CD4-positive, alpha-beta memory T cell (primary cell): ENCODE results near the gene ATP11A. TPM values are rescaled to one million over a fixed set of nuclear protein-coding genes. Genes with fewer than 3 reads are reported as not detected.
"Not testable (repeated sequence)": the region's sequence is repeated elsewhere in the genome, so short reads cannot be mapped to it uniquely, and the experiment has no call there.

Experiments
- CTCF ChIA-PET: fragments of 350-600 bp; sonication (Branson Sonifier 250); formaldehyde crosslinking; loops from one replicate; lab custom pipeline; 2021; ENCODE audit warnings: inconsistent platforms; ENCODE audit not compliant: partially characterized antibody; lab: Charles Lee
- POLR2A ChIA-PET: fragments of 350-600 bp; sonication (Branson Sonifier 250); formaldehyde crosslinking; loops from one replicate; lab custom pipeline; 2021; ENCODE audit not compliant: partially characterized antibody; lab: Charles Lee
- DNase-seq, 5 donors: peaks; one replicate each; pipeline versions ENCODE4 v3.0.0 to v3.0.0-alpha.2; 2020 to 2022; ENCODE audit warnings: mixed read lengths in 1 of 5
- H3K27ac ChIP-seq: one replicate; pipeline ENCODE4 v1.7.0; 2013; ENCODE audit warnings: low read depth, low read length
- H3K27me3 ChIP-seq: 2 replicates; pipeline ENCODE4 v1.7.0; 2013; ENCODE audit warnings: mild to moderate bottlenecking, low read length, moderate library complexity; ENCODE audit not compliant: insufficient read depth
- H3K36me3 ChIP-seq: 2 replicates; pipeline ENCODE4 v1.7.0; 2013; ENCODE audit warnings: mild to moderate bottlenecking, low read length, moderate library complexity; ENCODE audit not compliant: insufficient read depth
- H3K4me1 ChIP-seq: 2 replicates; pipeline ENCODE4 v1.7.0; 2013; ENCODE audit warnings: mild to moderate bottlenecking, low read length, moderate library complexity; ENCODE audit not compliant: insufficient read depth
- H3K4me3 ChIP-seq, 2 donors: one replicate each; pipeline ENCODE4 v1.7.0; 2013; ENCODE audit warnings: low read length in 2 of 2, mild to moderate bottlenecking in 1 of 2
- H3K9me3 ChIP-seq, 2 donors: one replicate each; pipeline ENCODE4 v1.7.0; 2013; ENCODE audit warnings: low read length in 2 of 2, control low read depth in 1 of 2; ENCODE audit not compliant: control insufficient read depth in 1 of 2
- H3K27ac Mint-ChIP-seq, 7 donors: one replicate each; pipeline ENCODE4 v1.8.0; 2020 to 2021; ENCODE audit warnings: mixed read lengths in 7 of 7, mild to moderate bottlenecking in 6 of 7, inconsistent platforms in 3 of 7, moderate library complexity in 3 of 7
- H3K27me3 Mint-ChIP-seq, 2 donors: one replicate each; pipeline ENCODE4 v1.8.0; 2020 to 2021; ENCODE audit warnings: mixed read lengths in 2 of 2
- H3K36me3 Mint-ChIP-seq, 2 donors: one replicate each; pipeline ENCODE4 v1.8.0; 2020 to 2021; ENCODE audit warnings: mixed read lengths in 2 of 2, inconsistent platforms in 1 of 2, mild to moderate bottlenecking in 1 of 2
- H3K4me1 Mint-ChIP-seq, 4 donors: one replicate each; pipeline ENCODE4 v1.8.0; 2020 to 2021; ENCODE audit warnings: mixed read lengths in 4 of 4, mild to moderate bottlenecking in 1 of 4
- H3K4me3 Mint-ChIP-seq, 8 donors: one replicate each; pipeline ENCODE4 v1.8.0; 2020 to 2021; ENCODE audit warnings: mixed read lengths in 8 of 8, mild to moderate bottlenecking in 7 of 8, moderate library complexity in 6 of 8, inconsistent platforms in 3 of 8
- H3K9me3 Mint-ChIP-seq, 8 donors: one replicate each; pipeline ENCODE4 v1.8.0; 2020 to 2021; ENCODE audit warnings: mixed read lengths in 8 of 8, mild to moderate bottlenecking in 5 of 8, inconsistent platforms in 3 of 8, moderate library complexity in 1 of 8
- intact Hi-C: fragments of 100-400 bp; cut with micrococcal nuclease; formaldehyde crosslinking; loops from one replicate; pipeline ENCODE4 v1.15.1; 2023
- polyA plus RNA-seq, 2 donors: library from polyadenylated mRNA; unstranded; fragments of 300-500 nt; fragmentation: Illumina TruSeq; gene quantifications; one replicate each; pipeline ENCODE4 v1.2.3, GENCODE V29; 2021
- total RNA-seq, 2 experiments: library from RNA; stranded (reverse); gene quantifications; one replicate each; pipeline ENCODE4 v1.2.3, GENCODE V29; 2021

Gene ATP11A
- total and polyA plus RNA-seq, 4 experiments from 2014 or later: 1.1 to 50.5 (median 30.7) TPM

DNA sequence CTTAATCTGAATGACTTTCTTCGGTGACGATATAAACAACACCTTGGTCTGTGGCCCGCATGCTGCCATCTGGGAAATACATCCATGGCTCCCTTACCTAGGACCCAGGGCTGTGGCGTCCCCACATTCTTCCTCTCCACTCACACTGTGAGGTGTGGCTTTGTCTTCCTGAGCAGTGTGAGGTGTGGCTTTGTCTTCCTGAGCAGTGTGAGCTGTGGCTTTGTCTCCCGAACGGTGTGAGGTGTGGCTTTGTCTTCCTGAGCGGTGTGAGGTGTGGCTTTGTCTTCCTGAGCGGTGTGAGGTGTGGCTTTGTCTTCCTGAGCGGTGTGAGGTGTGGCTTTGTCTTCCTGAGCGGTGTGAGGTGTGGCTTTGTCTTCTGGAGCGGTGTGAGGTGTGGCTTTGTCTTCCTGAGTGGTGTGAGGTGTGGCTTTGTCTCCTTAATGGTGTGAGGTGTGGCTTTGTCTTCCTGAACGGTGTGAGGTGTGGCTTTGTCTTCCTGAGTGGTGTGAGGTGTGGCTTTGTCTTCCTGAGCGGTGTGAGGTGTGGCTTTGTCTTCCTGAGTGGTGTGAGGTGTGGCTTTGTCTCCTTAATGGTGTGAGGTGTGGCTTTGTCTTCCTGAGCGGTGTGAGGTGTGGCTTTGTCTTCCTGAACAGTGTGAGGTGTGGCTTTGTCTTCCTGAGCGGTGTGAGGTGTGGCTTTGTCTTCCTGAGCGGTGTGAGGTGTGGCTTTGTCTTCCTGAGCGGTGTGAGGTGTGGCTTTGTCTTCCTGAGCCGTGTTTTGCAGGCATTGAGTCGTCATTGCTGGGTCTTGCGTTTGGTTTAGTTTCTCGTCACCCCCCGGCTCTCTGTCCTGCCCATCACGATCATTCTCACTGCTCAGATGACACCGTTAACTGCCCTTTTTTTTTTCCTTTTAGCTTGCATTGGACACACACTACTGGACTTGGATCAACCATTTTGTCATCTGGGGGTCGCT, 183.1 kb downstream of the ATP11A start:
- Histone ChIP-seq H3K4me1 (peaks cover 15% of the 10 kb centered on the region), H3K27ac (peak overlapping the region; percentile 46)
- peak overlapping the region; percentile 87 to 94 (median 92) for H3K27ac Mint-ChIP-seq
- H3K36me3 ChIP-seq, H3K27me3 Mint-ChIP-seq, POLR2A ChIA-PET, intact Hi-C loops, H3K9me3 ChIP-seq, H3K4me3 ChIP-seq, CTCF ChIA-PET, H3K27me3 ChIP-seq: not testable (repeated sequence)
- H3K4me1 Mint-ChIP-seq: peaks cover 13 to 33% (median 20%) of the 10 kb centered on the region in 4 donors
- peak; percentile 29 to 68 (median 52) for DNase-seq
- H3K9me3 Mint-ChIP-seq: peaks cover 5 to 23% (median 16%) of the 10 kb centered on the region in 8 donors
- H3K4me3 Mint-ChIP-seq: peak overlapping the region in 5 of 8 donors; percentile 53 to 68 (median 63)
- H3K36me3 Mint-ChIP-seq: peaks cover 25 to 40% of the 10 kb centered on the region in 2 donors

GRCh38 chr13:112873851-112874750, 184.3 kb downstream of the ATP11A start:
- ChIA-PET POLR2A (no interaction called here), CTCF (interaction anchor here (1.0 to 2.1 kb wide), 2 partner anchors 234 to 267 kb away, joined by 3 to 8 read pairs; no protein-coding TSS in a partner anchor)
- intact Hi-C loops: no loop called here
- Histone ChIP-seq H3K36me3 (peaks cover 17% of the 10 kb centered on the region), H3K27ac (no peak overlapping the region), H3K27me3 (no peaks in the 10 kb centered on the region), H3K4me3 (no peak overlapping the region), H3K4me1 (peaks cover 15% of the 10 kb centered on the region), H3K9me3 (peaks cover 0 to 7% of the 10 kb centered on the region in 2 donors)
- H3K36me3 Mint-ChIP-seq: peaks cover 26 to 39% of the 10 kb centered on the region in 2 donors
- no peaks in the 10 kb centered on the region for H3K27me3 Mint-ChIP-seq
- peaks cover 5 to 23% (median 16%) of the 10 kb centered on the region in 8 donors for H3K9me3 Mint-ChIP-seq
- H3K27ac Mint-ChIP-seq: peak overlapping the region; percentile 87 to 94 (median 92)
- H3K4me1 Mint-ChIP-seq: peaks cover 13 to 33% (median 20%) of the 10 kb centered on the region in 4 donors
- peak in 1 of 5 donors; percentile 57 for DNase-seq
- peak overlapping the region in 3 of 8 donors; percentile 53 to 68 (median 65) for H3K4me3 Mint-ChIP-seq

GRCh38 chr13:112874751-112875300, 185.0 kb downstream of the ATP11A start:
- Mint-ChIP-seq H3K27ac (peak overlapping the region in 5 of 7 donors; percentile 59 to 80 (median 77)), H3K36me3 (peaks cover 30 to 42% of the 10 kb centered on the region in 2 donors), H3K27me3 (no peaks in the 10 kb centered on the region), H3K4me1 (peaks cover 13 to 33% (median 20%) of the 10 kb centered on the region in 4 donors), H3K9me3 (peaks cover 5 to 23% (median 16%) of the 10 kb centered on the region in 8 donors), H3K4me3 (peak overlapping the region in 1 of 8 donors; percentile 53)
- Histone ChIP-seq H3K4me1 (peaks cover 15% of the 10 kb centered on the region), H3K4me3 (no peak overlapping the region), H3K27ac (no peak overlapping the region), H3K36me3 (peaks cover 17% of the 10 kb centered on the region), H3K9me3 (peaks cover 0 to 7% of the 10 kb centered on the region in 2 donors), H3K27me3 (no peaks in the 10 kb centered on the region)
- CTCF ChIA-PET: interaction anchor here (1.0 to 2.1 kb wide), 2 partner anchors 234 to 268 kb away, joined by 3 to 8 read pairs; no protein-coding TSS in a partner anchor
- POLR2A ChIA-PET: no interaction called here
- DNase-seq: no peak
- intact Hi-C loops: no loop called here

DNA sequence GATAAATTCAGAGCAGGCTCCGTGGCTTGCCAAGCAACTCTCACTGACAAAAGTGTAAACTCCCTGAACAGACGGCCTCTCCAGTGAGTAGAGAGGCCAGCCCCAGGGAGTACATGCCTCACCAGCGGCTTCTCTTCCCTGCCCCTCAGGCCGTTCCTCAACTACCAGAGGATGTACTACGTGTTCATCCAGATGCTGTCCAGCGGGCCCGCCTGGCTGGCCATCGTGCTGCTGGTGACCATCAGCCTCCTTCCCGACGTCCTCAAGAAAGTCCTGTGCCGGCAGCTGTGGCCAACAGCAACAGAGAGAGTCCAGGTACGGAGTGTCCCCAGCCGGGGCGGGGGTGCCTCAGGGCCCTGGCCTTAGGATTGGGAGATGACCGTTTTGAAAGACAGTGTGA, 185.8 kb downstream of the ATP11A start:
- no peak overlapping the region for H3K27ac ChIP-seq
- CTCF ChIA-PET: interaction anchor here (2.1 kb wide), 1 partner anchor 235 kb away, joined by 8 read pairs; no protein-coding TSS in a partner anchor
- Mint-ChIP-seq H3K4me1 (peaks cover 13 to 33% (median 20%) of the 10 kb centered on the region in 4 donors), H3K9me3 (peaks cover 5 to 23% (median 16%) of the 10 kb centered on the region in 8 donors), H3K36me3 (peaks cover 37 to 47% of the 10 kb centered on the region in 2 donors), H3K4me3 (peak overlapping the region in 1 of 8 donors; percentile 25), H3K27me3 (no peaks in the 10 kb centered on the region), H3K27ac (peak overlapping the region in 1 of 7 donors; percentile 77)
- intact Hi-C loops: no loop called here
- H3K9me3 ChIP-seq: peaks cover 0 to 7% of the 10 kb centered on the region in 2 donors
- H3K36me3 ChIP-seq: peaks cover 21% of the 10 kb centered on the region
- POLR2A ChIA-PET: no interaction called here
- peaks cover 15% of the 10 kb centered on the region for H3K4me1 ChIP-seq
- H3K4me3 ChIP-seq: no peak overlapping the region
- H3K27me3 ChIP-seq: no peaks in the 10 kb centered on the region
- no peak for DNase-seq

DNA sequence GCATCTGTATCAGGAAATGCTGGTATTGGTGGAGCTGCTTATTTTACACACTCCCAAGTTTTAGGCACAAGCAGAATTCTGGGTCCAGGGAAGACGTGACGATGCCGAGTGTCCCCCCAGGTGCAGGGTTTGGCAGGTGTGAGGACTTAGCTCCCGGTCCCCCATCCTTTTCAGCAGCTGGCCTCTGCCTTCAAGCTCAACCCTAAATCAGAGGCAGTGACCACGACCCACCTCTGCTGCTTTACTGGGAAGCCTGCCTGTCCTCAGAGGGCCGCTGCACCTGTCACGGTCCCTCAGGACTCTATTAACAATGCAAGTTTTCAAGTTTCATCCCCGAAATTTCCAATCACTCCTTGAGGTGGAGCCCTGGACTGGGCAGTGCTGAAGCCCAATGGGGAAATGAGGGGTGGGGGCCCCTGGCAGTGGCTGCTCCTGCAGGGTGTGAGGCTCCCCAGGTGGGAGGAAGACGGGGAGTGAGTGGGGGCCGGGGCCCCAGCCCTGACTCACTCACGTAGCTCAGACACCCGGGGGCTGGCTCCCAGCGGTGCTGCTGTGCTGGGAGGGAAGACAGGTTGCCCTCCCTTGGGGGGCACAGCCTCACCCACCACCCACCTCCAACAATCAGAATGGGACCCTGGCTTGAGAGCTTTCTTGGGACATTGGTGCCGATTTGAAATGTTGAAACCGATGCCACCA, 186.6 kb downstream of the ATP11A start:
- no peaks in the 10 kb centered on the region for H3K27me3 ChIP-seq
- H3K36me3 ChIP-seq: peaks cover 24% of the 10 kb centered on the region
- intact Hi-C loops: no loop called here
- peaks cover 15% of the 10 kb centered on the region for H3K4me1 ChIP-seq
- CTCF ChIA-PET: no interaction called here
- Mint-ChIP-seq H3K4me1 (peaks cover 13 to 26% (median 17%) of the 10 kb centered on the region in 4 donors), H3K27me3 (no peaks in the 10 kb centered on the region), H3K27ac (no peak overlapping the region), H3K4me3 (no peak overlapping the region), H3K36me3 (peaks cover 35 to 45% of the 10 kb centered on the region in 2 donors), H3K9me3 (peaks cover 5 to 23% (median 16%) of the 10 kb centered on the region in 8 donors)
- DNase-seq: no peak
- peaks cover 0 to 7% of the 10 kb centered on the region in 2 donors for H3K9me3 ChIP-seq
- POLR2A ChIA-PET: no interaction called here
- H3K27ac ChIP-seq: no peak overlapping the region
- H3K4me3 ChIP-seq: no peak overlapping the region

- Histone ChIP-seq H3K4me1 (peaks cover 15% of the 10 kb centered on the region), H3K4me3 (no peak overlapping the region), H3K27me3 (no peaks in the 10 kb centered on the region), H3K36me3 (peaks cover 26% of the 10 kb centered on the region), H3K9me3 (peaks cover 0 to 7% of the 10 kb centered on the region in 2 donors), H3K27ac (no peak overlapping the region)
- Mint-ChIP-seq H3K36me3 (peaks cover 35 to 45% of the 10 kb centered on the region in 2 donors), H3K4me1 (peaks cover 12 to 23% (median 16%) of the 10 kb centered on the region in 4 donors), H3K4me3 (no peak overlapping the region), H3K9me3 (peaks cover 5 to 23% (median 16%) of the 10 kb centered on the region in 8 donors), H3K27ac (no peak overlapping the region), H3K27me3 (no peaks in the 10 kb centered on the region)
- ChIA-PET CTCF (no interaction called here), POLR2A (no interaction called here)
- no peak for DNase-seq
- intact Hi-C loops: no loop called here
These were observed 187.2 kb downstream of the ATP11A start for GRCh38 chr13:112877066-112877465.
